ENCODE results near the gene IKZF4.
"Not testable (repeated sequence)": the region's sequence is repeated elsewhere in the genome, so short reads cannot be mapped to it uniquely, and the experiment has no call there.

IKZF4 gene

DNA sequence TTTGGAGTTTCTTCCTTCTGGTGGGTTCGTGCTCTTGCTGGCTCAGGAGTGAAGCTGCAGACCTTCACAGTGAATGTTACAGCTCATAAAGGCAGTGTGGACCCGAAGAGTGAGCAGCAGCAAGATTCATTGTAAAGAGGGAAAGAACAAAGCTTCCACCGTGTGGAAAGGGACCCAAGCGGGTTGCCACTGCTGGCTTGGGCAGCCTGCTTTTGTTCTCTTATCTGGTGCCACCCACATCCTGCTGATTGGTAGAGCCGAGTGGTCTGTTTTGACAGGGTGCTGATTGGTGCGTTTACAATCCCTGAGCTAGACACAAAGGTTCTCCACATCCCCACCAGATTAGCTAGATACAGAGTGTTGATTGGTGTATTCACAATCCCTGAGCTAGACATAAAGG, 21.3 kb upstream of the IKZF4 start:
- DNase-seq (ENCODE audit: low read depth), result not testable (repeated sequence)

DNA sequence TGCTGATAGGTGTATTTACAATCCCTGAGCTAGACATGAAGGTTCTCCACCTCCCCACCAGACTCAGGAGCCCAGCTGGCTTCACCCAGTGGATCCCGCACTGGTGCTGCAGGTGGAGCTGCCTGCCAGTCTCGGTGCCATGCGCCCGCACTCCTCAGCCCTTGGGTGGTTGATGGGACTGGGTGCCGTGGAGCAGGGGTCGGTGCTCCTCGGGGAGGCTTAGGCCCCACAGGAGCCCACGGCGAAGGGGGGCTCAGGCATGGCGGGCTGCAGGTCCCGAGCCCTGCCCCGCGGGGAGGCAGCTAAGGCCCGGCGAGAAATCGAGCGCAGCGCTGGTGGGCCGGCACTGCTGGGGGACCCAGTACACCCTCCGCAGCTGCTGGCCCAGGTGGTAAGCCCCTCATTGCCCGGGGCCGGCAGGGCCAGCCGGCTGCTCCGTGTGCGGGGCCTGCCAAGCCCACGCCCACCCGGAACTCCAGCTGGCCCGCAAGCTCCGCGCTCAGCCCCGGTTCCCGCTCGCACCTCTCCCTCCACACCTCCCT, 20.8 kb upstream of the IKZF4 start:
- not testable (repeated sequence) for DNase-seq (ENCODE audit: low read depth)

DNA sequence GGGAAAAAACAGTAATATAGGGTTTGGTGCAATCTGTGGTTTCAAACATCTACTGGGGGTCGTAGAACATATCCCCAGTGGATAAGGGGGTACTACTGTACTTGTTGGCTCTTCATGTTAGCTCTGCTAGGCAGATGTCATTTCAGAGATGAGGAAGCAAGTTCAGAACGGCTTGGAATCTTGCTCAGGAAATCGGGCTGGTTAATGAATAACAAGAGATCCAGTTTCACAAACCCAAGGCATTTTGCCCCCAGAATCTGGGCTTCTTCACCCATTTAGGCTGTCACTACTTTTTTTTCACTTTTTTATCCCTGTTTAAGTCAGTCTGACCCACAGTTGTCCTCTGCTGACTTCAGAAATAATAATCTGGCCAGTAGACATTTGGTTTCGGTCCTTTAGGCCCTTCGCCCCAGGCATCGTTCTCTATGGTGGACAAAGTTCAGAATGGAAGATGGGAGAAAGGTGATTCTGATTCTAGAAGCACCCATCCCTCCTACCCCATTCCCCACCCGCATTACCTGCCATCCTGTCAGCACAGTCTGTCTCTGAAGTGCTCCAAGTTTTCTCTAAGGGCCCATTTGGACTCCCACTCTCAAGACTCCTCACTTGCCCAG, 19.2 kb upstream of the IKZF4 start:
- no peak for DNase-seq (ENCODE audit: low read depth)

DNA sequence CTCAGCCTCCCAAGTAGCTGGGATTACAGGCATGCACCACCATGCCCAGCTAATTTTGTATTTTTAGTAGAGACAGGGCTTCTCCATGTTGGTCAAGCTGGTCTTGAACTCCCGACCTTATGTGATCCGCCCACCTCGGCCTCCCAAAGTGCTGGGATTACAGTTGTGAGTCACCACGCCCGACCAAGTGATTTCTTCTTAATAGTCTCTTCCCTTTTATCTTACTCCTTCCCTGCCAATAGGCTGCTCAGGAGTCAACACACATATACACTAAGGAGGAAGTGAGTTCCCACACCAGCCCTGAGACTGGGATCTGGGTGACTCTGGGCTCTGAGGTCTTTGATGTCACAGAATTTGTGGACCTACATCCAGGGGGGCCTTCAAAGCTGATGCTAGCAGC, 17.5 kb upstream of the IKZF4 start:
- DNase-seq (ENCODE audit: low read depth), result not testable (repeated sequence)

DNA sequence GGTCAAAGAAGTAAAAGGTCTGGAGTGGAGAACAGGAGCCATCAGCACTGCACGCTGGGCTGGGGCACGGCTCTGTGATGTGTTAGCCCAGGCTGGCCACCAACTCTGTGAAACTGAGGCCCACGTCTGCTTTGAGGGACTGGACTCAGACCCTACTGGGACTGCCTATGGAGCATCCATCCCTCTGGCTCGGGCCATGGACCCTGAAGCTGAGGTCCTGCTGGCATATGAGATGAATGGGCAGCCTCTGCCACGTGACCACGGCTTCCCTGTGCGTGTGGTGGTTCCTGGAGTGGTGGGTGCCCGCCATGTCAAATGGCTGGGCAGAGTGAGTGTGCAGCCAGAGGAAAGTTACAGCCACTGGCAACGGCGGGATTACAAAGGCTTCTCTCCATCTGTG, 16.6 kb upstream of the IKZF4 start:
- no peak for DNase-seq (ENCODE audit: low read depth)

GRCh38 chr12:56007564-56008559, 13.0 kb upstream of the IKZF4 start:
- no peak for DNase-seq (ENCODE audit: low read depth)

- no peak for DNase-seq (ENCODE audit: low read depth)
Observed at GRCh38 chr12:56010111-56010570, 10.7 kb upstream of the IKZF4 start.

- no peak for DNase-seq (ENCODE audit: low read depth)
Observed at GRCh38 chr12:56011509-56012090, 9.2 kb upstream of the IKZF4 start.

GRCh38 chr12:56013482-56013881, 7.4 kb upstream of the IKZF4 start:
- DNase-seq (ENCODE audit: low read depth), result no peak

- no peak for DNase-seq (ENCODE audit: low read depth)
Observed at GRCh38 chr12:56014205-56014604, 6.6 kb upstream of the IKZF4 start.

GRCh38 chr12:56017181-56017580, 3.7 kb upstream of the IKZF4 start:
- DNase-seq (ENCODE audit: low read depth), result no peak

DNA sequence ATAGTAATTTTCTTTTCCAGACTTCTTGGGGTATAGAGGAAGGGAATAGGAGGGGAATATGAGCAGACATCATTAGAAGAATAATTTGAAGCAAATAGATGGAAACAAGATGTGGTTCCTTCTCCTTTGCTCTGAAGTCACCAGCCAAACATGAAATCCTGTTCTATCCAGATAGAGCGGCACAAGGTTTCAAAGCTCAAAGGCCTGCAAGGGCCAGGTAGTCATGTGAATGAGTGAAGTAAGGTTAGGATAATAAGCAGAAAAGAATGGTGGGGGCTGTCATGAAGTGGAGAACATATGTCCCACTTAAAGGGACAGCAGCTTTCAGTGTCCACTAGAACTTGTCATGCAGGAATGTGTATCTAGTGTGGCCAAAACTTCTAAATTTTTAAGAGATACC, 2.5 kb upstream of the IKZF4 start:
- no peak for DNase-seq (ENCODE audit: low read depth)

DNA sequence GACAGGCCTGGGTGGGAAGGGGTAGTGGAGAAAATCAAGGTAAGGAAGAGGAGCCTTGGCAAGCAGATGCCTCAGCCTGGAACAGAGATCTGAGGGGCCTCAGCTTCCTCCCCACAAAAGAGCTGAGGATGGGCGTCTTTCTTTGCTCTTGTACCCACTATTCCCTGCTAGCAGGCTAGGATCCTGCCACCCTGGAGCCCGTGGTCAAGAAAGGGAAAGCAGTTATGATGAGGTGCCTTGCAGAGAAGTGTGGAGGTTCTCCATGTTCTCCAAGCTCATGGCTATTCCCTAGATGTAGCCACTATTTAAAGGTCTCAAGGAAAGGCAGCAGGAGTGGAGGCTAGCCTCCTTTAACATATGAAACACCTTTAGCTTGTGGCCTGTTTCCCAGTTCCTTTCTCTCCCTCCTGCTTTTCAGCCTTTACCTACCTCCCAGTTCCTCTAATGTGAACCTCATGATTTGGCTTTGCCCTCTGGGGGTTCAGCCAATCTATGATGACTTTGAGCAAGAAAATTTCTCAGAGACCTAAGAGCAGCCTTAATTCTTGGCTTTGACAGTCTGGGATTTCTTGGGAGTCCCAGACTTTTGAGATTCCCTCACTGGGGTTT, 1.1 kb downstream of the IKZF4 start:
- DNase-seq (ENCODE audit: low read depth), result no peak

GRCh38 chr12:56028511-56029165, 7.8 kb downstream of the IKZF4 start:
- DNase-seq (ENCODE audit: low read depth), result no peak

- peak; percentile 38 for DNase-seq (ENCODE audit: low read depth)
Observed at GRCh38 chr12:56029166-56029519, 8.3 kb downstream of the IKZF4 start.

DNA sequence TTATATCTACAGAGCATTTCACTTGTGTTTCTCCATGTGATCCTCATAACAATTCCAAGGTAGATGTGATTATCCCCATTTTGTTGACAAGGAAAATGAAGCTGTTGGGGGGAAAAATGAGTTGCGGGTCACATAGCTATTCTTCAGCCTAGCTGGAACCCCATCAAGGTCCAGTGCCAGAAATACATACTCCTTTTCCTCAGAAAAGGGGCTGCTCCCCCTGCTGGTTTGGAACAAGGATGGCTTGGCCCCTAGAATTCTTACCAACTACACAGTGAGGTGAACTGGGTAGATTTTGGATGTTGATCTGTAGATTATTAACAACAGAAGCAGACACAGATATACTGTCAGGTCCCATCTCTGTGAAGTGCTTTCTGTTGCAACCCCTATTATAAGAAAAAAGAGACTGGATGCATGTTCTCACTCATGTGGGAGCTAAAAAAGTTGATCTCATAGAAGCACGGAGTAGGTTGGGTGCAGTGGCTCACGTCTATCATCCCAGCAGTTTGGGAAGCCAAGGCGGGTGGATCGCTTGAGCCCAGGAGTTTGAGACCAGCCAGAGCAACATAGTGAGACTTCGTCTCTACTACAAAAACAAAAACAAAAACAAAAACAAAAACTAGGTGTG, 8.9 kb downstream of the IKZF4 start:
- peak; percentile 38 for DNase-seq (ENCODE audit: low read depth)

- DNase-seq (ENCODE audit: low read depth), result no peak
Observed at GRCh38 chr12:56031987-56032386, 11.1 kb downstream of the IKZF4 start.

DNA sequence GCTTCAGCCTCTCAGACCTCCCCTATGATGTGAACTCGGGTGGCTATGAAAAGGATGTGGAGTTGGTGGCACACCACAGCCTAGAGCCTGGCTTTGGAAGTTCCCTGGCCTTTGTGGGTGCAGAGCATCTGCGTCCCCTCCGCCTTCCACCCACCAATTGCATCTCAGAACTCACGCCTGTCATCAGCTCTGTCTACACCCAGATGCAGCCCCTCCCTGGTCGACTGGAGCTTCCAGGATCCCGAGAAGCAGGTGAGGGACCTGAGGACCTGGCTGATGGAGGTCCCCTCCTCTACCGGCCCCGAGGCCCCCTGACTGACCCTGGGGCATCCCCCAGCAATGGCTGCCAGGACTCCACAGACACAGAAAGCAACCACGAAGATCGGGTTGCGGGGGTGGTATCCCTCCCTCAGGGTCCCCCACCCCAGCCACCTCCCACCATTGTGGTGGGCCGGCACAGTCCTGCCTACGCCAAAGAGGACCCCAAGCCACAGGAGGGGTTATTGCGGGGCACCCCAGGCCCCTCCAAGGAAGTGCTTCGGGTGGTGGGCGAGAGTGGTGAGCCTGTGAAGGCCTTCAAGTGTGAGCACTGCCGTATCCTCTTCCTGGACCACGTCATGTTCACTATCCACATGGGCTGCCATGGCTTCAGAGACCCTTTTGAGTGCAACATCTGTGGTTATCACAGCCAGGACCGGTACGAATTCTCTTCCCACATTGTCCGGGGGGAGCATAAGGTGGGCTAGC, 13.9 kb downstream of the IKZF4 start:
- DNase-seq (ENCODE audit: low read depth), result no peak

- DNase-seq (ENCODE audit: low read depth), result no peak
Observed at GRCh38 chr12:56037161-56037560, 16.3 kb downstream of the IKZF4 start.

DNA sequence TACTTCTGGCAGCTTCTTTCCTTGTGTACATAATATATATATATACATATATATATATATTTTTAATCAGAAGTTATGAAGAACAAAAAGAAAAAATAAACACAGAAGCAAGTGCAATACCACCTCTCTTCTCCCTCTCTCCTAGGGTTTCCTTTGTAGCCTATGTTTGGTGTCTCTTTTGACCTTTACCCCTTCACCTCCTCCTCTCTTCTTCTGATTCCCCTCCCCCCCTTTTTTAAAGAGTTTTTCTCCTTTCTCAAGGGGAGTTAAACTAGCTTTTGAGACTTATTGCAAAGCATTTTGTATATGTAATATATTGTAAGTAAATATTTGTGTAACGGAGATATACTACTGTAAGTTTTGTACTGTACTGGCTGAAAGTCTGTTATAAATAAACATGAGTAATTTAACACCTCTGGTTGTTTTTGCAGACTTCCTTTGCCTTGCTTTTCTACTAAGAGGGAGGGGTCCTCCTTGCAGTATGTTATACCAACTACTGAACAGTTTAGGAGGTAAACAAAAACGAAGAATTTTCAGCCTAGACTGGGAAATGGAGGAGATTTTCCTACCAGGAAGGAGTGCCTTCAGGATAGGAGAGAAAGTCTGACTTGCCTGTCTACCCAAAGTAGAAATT, 17.3 kb downstream of the IKZF4 start:
- DNase-seq (ENCODE audit: low read depth), result no peak
